PC-3 (cell line): ENCODE data around the gene PCSK5. TPM values are rescaled to one million over a fixed set of nuclear protein-coding genes. Genes with fewer than 3 reads are reported as not detected.

Source experiments
- ATAC-seq: fragments of 200-7000 bp; cut with Tn5 transposase; 2 replicates; pipeline ENCODE4 v1.9.1; 2020; ENCODE audit warnings: mild to moderate bottlenecking, moderate library complexity
- BruUV-seq: library from RNA; stranded (reverse); fragments of 400-500 nt; replicated peaks from 2 replicates; lab custom pipeline; 2021; lab: Mats Ljungman, UMichigan
- CTCF ChIA-PET: fragments of 300-600 bp; sonication (Branson Sonifier 250); formaldehyde crosslinking; loops from one replicate; lab custom pipeline; 2022; ENCODE audit warnings: antibody characterized with exemption; lab: Charles Lee
- POLR2A ChIA-PET: fragments of 300-600 bp; sonication (Branson Sonifier 250); formaldehyde crosslinking; loops from one replicate; lab custom pipeline; 2022; ENCODE audit warnings: antibody characterized with exemption; ENCODE audit not compliant: unreplicated experiment; lab: Charles Lee
- DNase-seq: peaks from one replicate; pipeline ENCODE4 v3.0.0-alpha.2; 2015
- H2AFZ ChIP-seq: fragments of 300-600 bp; sonication (generic); 2 replicates; pipeline ENCODE4 v1.6.0; 2016; ENCODE audit warnings: antibody characterized with exemption, low read length
- H3F3A ChIP-seq: fragments of 300-600 bp; sonication (generic); one replicate; pipeline ENCODE4 v1.6.0; 2017; ENCODE audit warnings: antibody characterized with exemption, low read length, control low read depth, mild to moderate bottlenecking; ENCODE audit not compliant: unreplicated experiment
- H3K27ac ChIP-seq: fragments of 300-600 bp; sonication (generic); 2 replicates; pipeline ENCODE4 v1.5.1; 2016; ENCODE audit warnings: mild to moderate bottlenecking, low read length
- H3K27me3 ChIP-seq: fragments of 300-600 bp; sonication (generic); 2 replicates; pipeline ENCODE4 v1.6.1; 2016; ENCODE audit warnings: low read length, mixed read lengths
- H3K36me3 ChIP-seq: fragments of 300-600 bp; sonication (generic); 2 replicates; pipeline ENCODE4 v1.6.1; 2016; ENCODE audit warnings: low read depth, mixed run types, low read length, mixed read lengths
- H3K4me1 ChIP-seq: fragments of 300-600 bp; sonication (generic); 2 replicates; pipeline ENCODE4 v1.5.1; 2016; ENCODE audit warnings: low read length; ENCODE audit not compliant: insufficient read depth
- H3K4me2 ChIP-seq: fragments of 300-600 bp; sonication (generic); 2 replicates; pipeline ENCODE4 v1.6.0; 2016; ENCODE audit warnings: low read length
- H3K4me3 ChIP-seq: fragments of 300-600 bp; sonication (generic); 2 replicates; pipeline ENCODE4 v1.5.1; 2016; ENCODE audit warnings: mild to moderate bottlenecking, low read length, mixed read lengths
- H3K79me2 ChIP-seq: fragments of 300-600 bp; sonication (generic); 2 replicates; pipeline ENCODE4 v1.6.1; 2017; ENCODE audit warnings: low read length, mixed read lengths
- H3K9ac ChIP-seq: fragments of 300-600 bp; sonication (generic); 2 replicates; pipeline ENCODE4 v1.6.0; 2016; ENCODE audit warnings: mild to moderate bottlenecking, low read length
- H3K9me2 ChIP-seq: fragments of 300-600 bp; sonication (generic); replicated peaks from 2 replicates; pipeline ENCODE4 v1.6.1; 2016; ENCODE audit warnings: mixed run types, low read length, mixed read lengths
- H3K9me3 ChIP-seq: fragments of 300-600 bp; sonication (generic); 2 replicates; pipeline ENCODE4 v1.6.1; 2016; ENCODE audit warnings: low read length, mixed read lengths
- H4K20me1 ChIP-seq: fragments of 300-600 bp; sonication (generic); 2 replicates; pipeline ENCODE4 v1.6.1; 2016; ENCODE audit warnings: low read length, mixed read lengths
- EZH2 ChIP-seq: fragments of 300-600 bp; sonication (generic); IDR thresholded peaks from one replicate; pipeline ENCODE4 v1.6.1; 2017; ENCODE audit warnings: antibody characterized with exemption, mild to moderate bottlenecking, low read length; ENCODE audit not compliant: unreplicated experiment
- EZH2phosphoT487 ChIP-seq: fragments of 300-600 bp; sonication (generic); IDR thresholded peaks from 2 replicates; pipeline ENCODE4 v1.6.1; 2018; ENCODE audit warnings: mild to moderate bottlenecking, antibody characterized with exemption, low read length, borderline replicate concordance
- intact Hi-C: fragments of 100-400 bp; cut with micrococcal nuclease; formaldehyde crosslinking; loops from 2 replicates; pipeline ENCODE4 v1.9.0; 2023
- total RNA-seq: library from RNA; depleted of rRNA; stranded (reverse); fragments of >200 nt; gene quantifications from 2 replicates; pipeline ENCODE4 v1.2.3, GENCODE V29; 2014
- TF ChIP-seq, protein P1 (sequence below): fragments of 300-600 bp; sonication (generic); conservative IDR thresholded peaks from 2 replicates; pipeline ENCODE4 v1.5.1; 2017; ENCODE audit warnings: antibody characterized with exemption, low read depth, mild to moderate bottlenecking, low read length

Gene PCSK5
- total RNA-seq, 1 experiment from 2014 or later = not detected

DNA sequence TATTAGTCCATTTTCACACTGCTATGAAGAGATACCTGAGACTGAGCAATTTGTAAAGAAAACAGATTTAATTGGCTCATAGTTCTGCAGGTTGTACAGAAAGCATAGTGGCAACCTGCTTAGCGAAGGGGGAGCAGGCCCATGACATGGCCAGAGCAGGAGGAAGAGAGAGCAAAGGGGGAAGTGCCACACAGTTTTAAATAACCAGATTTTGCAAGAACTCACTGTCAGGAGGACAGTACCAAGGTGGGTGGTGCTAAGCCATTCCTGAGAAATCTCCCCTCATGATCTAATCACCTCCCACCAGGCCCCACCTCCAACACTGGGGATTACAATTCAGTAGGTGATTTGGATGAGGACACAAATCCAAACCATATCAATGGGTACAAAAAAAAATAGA, 16.8 kb upstream of the PCSK5 start:
- H3K27ac ChIP-seq = no peak overlapping the region
- no peak overlapping the region for H2AFZ ChIP-seq
- no peaks in the 10 kb centered on the region for H3K79me2 ChIP-seq
- H3K4me2 ChIP-seq = no peak overlapping the region
- no peaks in the 10 kb centered on the region for H3F3A ChIP-seq
- no peaks in the 10 kb centered on the region for H4K20me1 ChIP-seq
- no peaks in the 10 kb centered on the region for H3K36me3 ChIP-seq
- TF ChIP-seq, protein P1, sequence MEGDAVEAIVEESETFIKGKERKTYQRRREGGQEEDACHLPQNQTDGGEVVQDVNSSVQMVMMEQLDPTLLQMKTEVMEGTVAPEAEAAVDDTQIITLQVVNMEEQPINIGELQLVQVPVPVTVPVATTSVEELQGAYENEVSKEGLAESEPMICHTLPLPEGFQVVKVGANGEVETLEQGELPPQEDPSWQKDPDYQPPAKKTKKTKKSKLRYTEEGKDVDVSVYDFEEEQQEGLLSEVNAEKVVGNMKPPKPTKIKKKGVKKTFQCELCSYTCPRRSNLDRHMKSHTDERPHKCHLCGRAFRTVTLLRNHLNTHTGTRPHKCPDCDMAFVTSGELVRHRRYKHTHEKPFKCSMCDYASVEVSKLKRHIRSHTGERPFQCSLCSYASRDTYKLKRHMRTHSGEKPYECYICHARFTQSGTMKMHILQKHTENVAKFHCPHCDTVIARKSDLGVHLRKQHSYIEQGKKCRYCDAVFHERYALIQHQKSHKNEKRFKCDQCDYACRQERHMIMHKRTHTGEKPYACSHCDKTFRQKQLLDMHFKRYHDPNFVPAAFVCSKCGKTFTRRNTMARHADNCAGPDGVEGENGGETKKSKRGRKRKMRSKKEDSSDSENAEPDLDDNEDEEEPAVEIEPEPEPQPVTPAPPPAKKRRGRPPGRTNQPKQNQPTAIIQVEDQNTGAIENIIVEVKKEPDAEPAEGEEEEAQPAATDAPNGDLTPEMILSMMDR = no peak
- no peak for TF ChIP-seq EZH2phosphoT487
- TF ChIP-seq EZH2 = no peak
- intact Hi-C loops = no loop called here
- DNase-seq (no peak), ATAC-seq (no peak)
- no peaks in the 10 kb centered on the region for H3K4me1 ChIP-seq
- no peaks in the 10 kb centered on the region for H3K9me3 ChIP-seq
- CTCF ChIA-PET = no interaction called here
- no peak overlapping the region for H3K4me3 ChIP-seq
- H3K27me3 ChIP-seq = no peaks in the 10 kb centered on the region
- no peaks in the 10 kb centered on the region for H3K9me2 ChIP-seq
- no TSS peak for BruUV-seq
- POLR2A ChIA-PET = no interaction called here
- H3K9ac ChIP-seq = no peak overlapping the region

DNA sequence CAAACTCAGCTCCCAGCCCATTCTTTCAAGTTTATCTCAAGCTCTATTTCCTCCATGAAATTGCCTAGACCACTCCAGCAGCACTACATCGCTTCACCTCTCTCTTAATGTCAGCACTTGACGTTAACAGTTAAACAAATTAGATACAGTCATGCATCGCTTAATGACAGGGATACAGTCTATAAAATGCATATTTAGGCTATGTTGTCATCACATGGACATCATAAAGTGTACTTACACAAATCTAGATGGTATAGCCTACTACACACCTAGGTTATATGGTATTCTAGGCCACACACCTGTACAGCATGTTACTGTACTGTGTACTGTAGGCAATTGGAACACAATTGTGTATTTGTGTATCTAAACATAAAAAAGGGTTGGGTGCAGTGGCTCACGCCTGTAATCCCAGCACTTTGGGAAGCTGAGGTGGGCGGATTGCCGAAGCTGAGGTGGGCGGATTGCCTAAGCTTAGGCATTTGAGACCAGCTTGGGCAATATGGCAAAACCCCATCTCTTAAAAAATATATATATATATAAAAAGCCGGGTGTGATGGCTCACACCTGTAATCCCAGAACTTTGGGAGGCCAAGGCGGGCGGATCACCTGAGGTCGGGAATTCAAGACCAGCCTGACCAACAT, 13.4 kb upstream of the PCSK5 start:
- Histone ChIP-seq H3K4me3 (no peak overlapping the region), H3K27me3 (no peaks in the 10 kb centered on the region), H3K4me1 (no peaks in the 10 kb centered on the region), H3K9me2 (no peaks in the 10 kb centered on the region), H3K4me2 (no peak overlapping the region), H3K36me3 (no peaks in the 10 kb centered on the region), H3F3A (no peaks in the 10 kb centered on the region), H3K79me2 (no peaks in the 10 kb centered on the region), H3K9ac (no peak overlapping the region), H3K27ac (no peak overlapping the region), H4K20me1 (no peaks in the 10 kb centered on the region), H3K9me3 (no peaks in the 10 kb centered on the region), H2AFZ (no peak overlapping the region)
- POLR2A ChIA-PET = no interaction called here
- DNase-seq (no peak), ATAC-seq (no peak)
- TF ChIP-seq EZH2phosphoT487 (no peak), EZH2 (no peak)
- TF ChIP-seq, protein P1 = no peak
- CTCF ChIA-PET = no interaction called here
- no TSS peak for BruUV-seq
- intact Hi-C loops = no loop called here

DNA sequence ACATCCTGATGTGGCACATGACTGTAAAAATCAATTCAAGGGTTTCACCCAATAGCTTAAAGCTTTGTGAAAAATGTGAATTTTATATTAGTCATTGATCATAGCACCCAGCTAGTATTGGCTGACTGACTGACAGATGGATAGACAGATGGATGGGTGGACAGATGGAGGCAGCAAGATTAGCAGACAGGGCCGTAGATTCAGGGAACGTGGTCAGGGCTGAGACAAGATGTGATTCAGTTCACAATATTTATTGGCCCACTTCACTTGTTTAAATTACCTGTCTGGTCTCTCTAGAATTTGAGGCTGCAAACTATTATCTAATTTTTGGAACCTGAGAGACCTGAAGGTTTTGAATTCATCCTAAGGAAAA, 12.0 kb upstream of the PCSK5 start:
- no peaks in the 10 kb centered on the region for H4K20me1 ChIP-seq
- H3K36me3 ChIP-seq = no peaks in the 10 kb centered on the region
- TF ChIP-seq, protein P1 = no peak
- TF ChIP-seq EZH2 = no peak
- TF ChIP-seq EZH2phosphoT487 = no peak
- H3F3A ChIP-seq = no peaks in the 10 kb centered on the region
- ChIA-PET CTCF (no interaction called here), POLR2A (no interaction called here)
- H3K4me1 ChIP-seq = no peaks in the 10 kb centered on the region
- intact Hi-C loops = no loop called here
- no peak for ATAC-seq
- H3K79me2 ChIP-seq = no peaks in the 10 kb centered on the region
- no peak overlapping the region for H3K9ac ChIP-seq
- DNase-seq = no peak
- no peaks in the 10 kb centered on the region for H3K9me2 ChIP-seq
- no peak overlapping the region for H2AFZ ChIP-seq
- no peaks in the 10 kb centered on the region for H3K9me3 ChIP-seq
- no peak overlapping the region for H3K4me3 ChIP-seq
- H3K27me3 ChIP-seq = no peaks in the 10 kb centered on the region
- no peak overlapping the region for H3K4me2 ChIP-seq
- BruUV-seq = no TSS peak
- H3K27ac ChIP-seq = no peak overlapping the region
